H9 (cell line): Measurements from ENCODE around the gene ASXL1. TPM values are rescaled to one million over a fixed set of nuclear protein-coding genes. Genes with fewer than 3 reads are reported as not detected.

Experiments used
- DNase-seq: peaks from one replicate; pipeline ENCODE4 v3.0.0-alpha.2; 2017
- H2AFZ ChIP-seq: one replicate; pipeline ENCODE4 v1.6.1; 2013; ENCODE audit warnings: mild to moderate bottlenecking, low read length, control low read depth, moderate library complexity
- H2AK5ac ChIP-seq: 2 replicates; pipeline ENCODE4 v1.6.1; 2013; ENCODE audit warnings: low read length, control low read depth, mixed read lengths; ENCODE audit not compliant: insufficient read length
- H2BK120ac ChIP-seq: one replicate; pipeline ENCODE4 v1.6.1; 2013; ENCODE audit warnings: low read depth, mild to moderate bottlenecking, low read length, control low read depth, inconsistent platforms; ENCODE audit not compliant: poor library complexity, severe bottlenecking
- H2BK12ac ChIP-seq: 2 replicates; pipeline ENCODE4 v1.6.1; 2013; ENCODE audit warnings: low read length, control low read depth, mixed read lengths, low read depth; ENCODE audit not compliant: insufficient read length
- H2BK15ac ChIP-seq: 2 replicates; pipeline ENCODE4 v1.6.1; 2013; ENCODE audit warnings: low read depth, low read length, control low read depth
- H2BK20ac ChIP-seq: one replicate; pipeline ENCODE4 v1.6.1; 2013; ENCODE audit warnings: low read depth, mild to moderate bottlenecking, low read length, control low read depth, inconsistent platforms; ENCODE audit not compliant: poor library complexity, severe bottlenecking
- H2BK5ac ChIP-seq: 2 replicates; pipeline ENCODE4 v1.6.1; 2013; ENCODE audit warnings: low read length, control low read depth, mixed read lengths; ENCODE audit not compliant: insufficient read length
- H3K14ac ChIP-seq: 2 replicates; pipeline ENCODE4 v1.6.1; 2013; ENCODE audit warnings: low read length, control low read depth; ENCODE audit not compliant: insufficient read depth
- H3K18ac ChIP-seq: 2 replicates; pipeline ENCODE4 v1.6.1; 2013; ENCODE audit warnings: low read depth, mild to moderate bottlenecking, mixed read lengths, low read length, control low read depth; ENCODE audit not compliant: insufficient read length
- H3K23ac ChIP-seq: 2 replicates; pipeline ENCODE4 v1.6.1; 2013; ENCODE audit warnings: low read length, control low read depth, mixed read lengths, low read depth; ENCODE audit not compliant: insufficient read length
- H3K23me2 ChIP-seq: 2 replicates; pipeline ENCODE4 v1.6.1; 2013; ENCODE audit warnings: low read depth, mild to moderate bottlenecking, mixed read lengths, low read length, control low read depth; ENCODE audit not compliant: insufficient read length, poor library complexity, severe bottlenecking
- H3K27ac ChIP-seq: 2 replicates; pipeline ENCODE4 v1.5.1; 2013; ENCODE audit warnings: low read length, control low read depth, mixed read lengths, low read depth; ENCODE audit not compliant: insufficient read length
- H3K27me3 ChIP-seq: 2 replicates; pipeline ENCODE4 v1.6.1; 2013; ENCODE audit warnings: low read length, control low read depth, inconsistent platforms; ENCODE audit not compliant: insufficient read depth
- H3K4ac ChIP-seq: 2 replicates; pipeline ENCODE4 v1.6.1; 2013; ENCODE audit warnings: low read depth, mild to moderate bottlenecking, control low read depth, inconsistent platforms, low read length, moderate library complexity
- H3K4me1 ChIP-seq: 2 replicates; pipeline ENCODE4 v1.6.1; 2013; ENCODE audit warnings: low read length, control low read depth, inconsistent platforms; ENCODE audit not compliant: insufficient read depth
- H3K4me2 ChIP-seq: 2 replicates; pipeline ENCODE4 v1.6.1; 2013; ENCODE audit warnings: low read length, control low read depth, mixed read lengths; ENCODE audit not compliant: insufficient read length, insufficient read depth
- H3K56ac ChIP-seq: 2 replicates; pipeline ENCODE4 v1.6.1; 2013; ENCODE audit warnings: low read depth, mild to moderate bottlenecking, mixed read lengths, low read length, control low read depth; ENCODE audit not compliant: insufficient read length
- H3K79me1 ChIP-seq: 2 replicates; pipeline ENCODE4 v1.6.1; 2013; ENCODE audit warnings: low read depth, mild to moderate bottlenecking, moderate library complexity, low read length, control low read depth, inconsistent platforms; ENCODE audit not compliant: insufficient read depth, poor library complexity, severe bottlenecking
- H3K79me2 ChIP-seq: 2 replicates; pipeline ENCODE4 v1.6.1; 2013; ENCODE audit warnings: low read length, control low read depth, inconsistent platforms; ENCODE audit not compliant: insufficient read depth
- H3K9ac ChIP-seq: 2 replicates; pipeline ENCODE4 v1.6.1; 2013; ENCODE audit warnings: low read length, control low read depth, mixed read lengths; ENCODE audit not compliant: insufficient read length; ENCODE audit errors: extremely low read depth
- H3K9me3 ChIP-seq: one replicate; pipeline ENCODE4 v1.6.1; 2013; ENCODE audit warnings: low read depth, low read length, inconsistent platforms; ENCODE audit not compliant: control insufficient read depth
- H3T11ph ChIP-seq: one replicate; pipeline ENCODE4 v1.6.1; 2013; ENCODE audit warnings: mild to moderate bottlenecking, low read length, control low read depth, inconsistent platforms
- H4K20me1 ChIP-seq: one replicate; pipeline ENCODE4 v1.6.1; 2013; ENCODE audit not compliant: control insufficient read depth, insufficient read length, insufficient read depth
- H4K5ac ChIP-seq: 2 replicates; pipeline ENCODE4 v1.6.1; 2013; ENCODE audit warnings: low read depth, mild to moderate bottlenecking, mixed read lengths, low read length, control low read depth; ENCODE audit not compliant: insufficient read length
- H4K8ac ChIP-seq: replicated peaks from 2 replicates; pipeline ENCODE4 v1.6.1; 2013; ENCODE audit warnings: low read length, control low read depth, mixed read lengths, low read depth; ENCODE audit not compliant: insufficient read length
- H4K91ac ChIP-seq: 2 replicates; pipeline ENCODE4 v1.6.1; 2013; ENCODE audit warnings: low read depth, mild to moderate bottlenecking, moderate library complexity, mixed read lengths, low read length, control low read depth; ENCODE audit not compliant: insufficient read length
- H3K27ac Mint-ChIP-seq, 3 experiments: 2 replicates in 2 of 3; 3 replicates in 1 of 3; pipeline ENCODE4 v1.8.0; 2020 to 2021; ENCODE audit warnings: mixed read lengths in 3 of 3, mild to moderate bottlenecking in 1 of 3, moderate library complexity in 1 of 3
- H3K27me3 Mint-ChIP-seq: 2 replicates; pipeline ENCODE4 v1.8.0; 2021; ENCODE audit warnings: low read depth, mild to moderate bottlenecking, moderate library complexity, mixed read lengths
- H3K36me3 Mint-ChIP-seq, 3 experiments: 2 replicates in 2 of 3; 3 replicates in 1 of 3; pipeline ENCODE4 v1.8.0; 2020 to 2021; ENCODE audit warnings: low read depth in 3 of 3, mixed read lengths in 3 of 3; ENCODE audit not compliant: insufficient read depth in 1 of 3
- H3K4me1 Mint-ChIP-seq, 2 experiments: 2 replicates each; pipeline ENCODE4 v1.8.0; 2020; ENCODE audit warnings: mixed read lengths in 2 of 2
- H3K4me3 Mint-ChIP-seq, 2 experiments: 2 replicates in 1 of 2; 3 replicates in 1 of 2; pipeline ENCODE4 v1.8.0; 2020 to 2021; ENCODE audit warnings: mild to moderate bottlenecking in 2 of 2, mixed read lengths in 2 of 2, moderate library complexity in 1 of 2
- H3K9me3 Mint-ChIP-seq, 2 experiments: 2 replicates in 1 of 2; 3 replicates in 1 of 2; pipeline ENCODE4 v1.8.0; 2020; ENCODE audit warnings: mild to moderate bottlenecking in 2 of 2, mixed read lengths in 2 of 2, moderate library complexity in 1 of 2
- CTCF ChIP-seq: fragments of 200-600 bp; sonication (generic); conservative IDR thresholded peaks from 3 replicates; pipeline ENCODE4 v1.8.0; 2021; ENCODE audit warnings: antibody characterized with exemption, mild to moderate bottlenecking
- WGBS: extraction: QIAGEN DNeasy Blood & Tissue Kit; methylation state at CpG from one replicate; pipeline ENCODE4 v1.1.7; 2013; ENCODE audit warnings: missing lambda C conversion rate, low lambda C conversion rate, mixed read lengths; ENCODE audit not compliant: insufficient read length; ENCODE audit errors: extremely low coverage; 5-methylcytosine and 5-hydroxymethylcytosine counted together
- total RNA-seq: library from RNA; stranded (reverse); gene quantifications from 2 replicates; pipeline ENCODE4 v1.2.1, GENCODE V29; 2021

Gene ASXL1
- total RNA-seq, 1 experiment from 2014 or later: 39.5 TPM

GRCh38 chr20:32415494-32415893 lies 57.4 kb downstream of the ASXL1 start:
- Histone ChIP-seq H2BK5ac (no peak overlapping the region), H4K91ac (no peak overlapping the region), H4K20me1 (no peaks in the 10 kb centered on the region), H3K4ac (no peak overlapping the region), H3T11ph (no peak overlapping the region), H2BK120ac (no peak overlapping the region), H3K27me3 (no peaks in the 10 kb centered on the region), H3K79me1 (no peaks in the 10 kb centered on the region), H2BK20ac (no peak overlapping the region), H3K23ac (no peak overlapping the region), H2AK5ac (no peak overlapping the region), H3K23me2 (no peaks in the 10 kb centered on the region), H4K8ac (no peak overlapping the region), H3K9ac (no peak overlapping the region), H3K18ac (no peak overlapping the region), H3K79me2 (no peaks in the 10 kb centered on the region), H3K14ac (no peak overlapping the region), H3K9me3 (no peaks in the 10 kb centered on the region), H4K5ac (no peak overlapping the region), H3K4me1 (no peaks in the 10 kb centered on the region), H2AFZ (no peak overlapping the region), H3K56ac (no peak overlapping the region), H3K4me2 (no peak overlapping the region), H2BK12ac (no peak overlapping the region), H2BK15ac (no peak overlapping the region), H3K27ac (no peak overlapping the region)
- Mint-ChIP-seq H3K27me3 (no peaks in the 10 kb centered on the region), H3K27ac (peak overlapping the region in 2 of 3 experiments; percentile 36 to 41; a peak in 3 of 7 replicates), H3K9me3 (no peaks in the 10 kb centered on the region), H3K4me3 (no peak overlapping the region), H3K4me1 (peaks cover 11 to 14% of the 10 kb centered on the region in 2 experiments), H3K36me3 (no peaks in the 10 kb centered on the region)
- DNase-seq: no peak
- no peak for TF ChIP-seq CTCF
- no CpG with 5 or more reads among the region's 2 CpGs for WGBS
